RPMI8226 (cell line): ENCODE results near the gene ADCY1.

Source experiments
- DNase-seq: peaks from one replicate; pipeline ENCODE4 v3.0.0-alpha.2; 2015

Gene ADCY1

DNA sequence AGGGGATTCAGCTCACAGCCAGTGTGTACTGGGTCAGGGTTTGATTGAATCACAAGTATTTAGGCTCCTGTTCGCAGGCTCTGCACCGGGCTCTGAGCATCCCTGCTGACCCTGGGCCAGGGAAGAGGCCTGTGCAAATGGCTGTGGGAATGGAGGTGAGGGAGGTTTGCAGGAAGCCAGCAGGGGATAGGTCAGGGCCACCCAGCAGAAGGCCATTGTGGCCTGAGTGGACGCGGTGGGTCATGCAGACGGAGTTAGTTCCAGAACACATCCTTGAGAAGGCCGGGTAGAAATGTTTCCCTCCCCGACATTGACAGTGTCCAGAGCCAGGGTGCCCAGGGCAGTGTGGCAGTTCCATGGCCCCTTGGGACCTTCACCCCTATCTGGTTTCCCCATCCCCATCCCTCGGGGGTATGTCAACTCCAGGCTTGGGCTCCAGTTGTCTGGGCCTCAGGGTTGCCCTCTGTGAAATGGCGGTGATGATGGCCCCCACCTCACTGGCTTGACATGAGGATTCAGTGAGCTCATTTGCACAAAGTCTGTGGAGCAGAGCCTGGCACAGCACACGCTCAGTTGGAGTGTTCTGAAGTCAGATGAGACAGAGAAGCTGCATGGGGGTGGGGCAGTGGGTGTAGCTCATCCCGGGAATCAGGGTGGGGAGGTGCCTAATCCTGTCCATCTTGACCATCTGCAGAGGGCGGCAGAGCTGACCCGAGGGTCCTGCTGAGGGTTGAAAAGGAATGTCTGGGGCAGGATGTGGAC lies 107.6 kb downstream of the ADCY1 start:
- no peak for DNase-seq

DNA sequence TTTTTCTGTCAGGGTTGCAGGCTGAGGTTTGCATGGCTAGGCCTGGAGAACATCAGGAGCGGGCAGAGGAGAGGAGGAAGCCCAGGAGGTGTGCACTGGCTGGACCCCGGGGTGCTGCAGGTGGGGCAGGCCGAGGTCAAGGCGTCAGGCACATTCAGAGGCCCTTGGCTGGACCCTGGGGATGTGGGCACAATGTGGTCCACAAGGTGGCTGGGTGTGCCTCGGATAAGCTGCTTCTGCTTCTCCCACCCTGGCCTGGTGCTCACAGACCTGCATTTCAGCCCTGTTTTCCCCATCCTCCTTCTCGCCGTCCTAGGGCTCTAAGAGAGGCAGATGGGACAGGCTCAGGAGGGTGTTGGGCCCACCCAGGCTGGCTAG lies 108.2 kb downstream of the ADCY1 start:
- DNase-seq = no peak

DNA sequence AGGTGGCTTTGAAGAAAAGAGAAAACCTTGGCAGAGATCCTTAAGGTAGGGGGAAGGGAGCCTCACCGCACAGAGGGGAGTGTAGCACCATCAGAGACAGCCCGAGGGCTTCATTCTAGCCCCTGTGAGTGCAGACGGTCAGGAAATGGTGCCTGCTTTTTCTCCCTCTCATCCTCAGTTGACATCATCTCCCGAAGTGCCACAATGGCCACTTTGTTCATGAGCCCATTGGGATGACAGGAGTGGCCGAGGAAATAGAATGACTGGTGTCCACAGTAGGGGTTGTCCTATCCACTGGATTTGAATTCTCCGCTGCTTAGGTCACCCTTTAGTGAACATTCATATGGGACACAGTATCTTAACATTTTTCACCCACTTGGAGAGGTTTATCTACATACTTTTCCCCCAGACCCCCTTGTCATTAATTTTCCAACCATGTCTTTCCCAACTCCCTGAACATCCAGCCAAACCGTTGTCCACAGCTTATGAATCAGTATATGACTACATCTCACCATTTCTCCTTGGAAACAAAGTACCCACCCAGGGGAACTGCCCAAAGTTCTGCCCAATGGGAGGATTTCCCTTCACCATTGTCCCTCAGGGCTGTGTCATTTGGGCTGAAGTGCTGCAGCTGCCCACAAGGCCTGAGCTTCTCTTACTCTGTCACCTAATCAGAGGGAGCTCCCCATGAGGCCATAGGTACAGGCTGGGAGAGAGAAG lies 108.8 kb downstream of the ADCY1 start:
- DNase-seq = no peak

DNA sequence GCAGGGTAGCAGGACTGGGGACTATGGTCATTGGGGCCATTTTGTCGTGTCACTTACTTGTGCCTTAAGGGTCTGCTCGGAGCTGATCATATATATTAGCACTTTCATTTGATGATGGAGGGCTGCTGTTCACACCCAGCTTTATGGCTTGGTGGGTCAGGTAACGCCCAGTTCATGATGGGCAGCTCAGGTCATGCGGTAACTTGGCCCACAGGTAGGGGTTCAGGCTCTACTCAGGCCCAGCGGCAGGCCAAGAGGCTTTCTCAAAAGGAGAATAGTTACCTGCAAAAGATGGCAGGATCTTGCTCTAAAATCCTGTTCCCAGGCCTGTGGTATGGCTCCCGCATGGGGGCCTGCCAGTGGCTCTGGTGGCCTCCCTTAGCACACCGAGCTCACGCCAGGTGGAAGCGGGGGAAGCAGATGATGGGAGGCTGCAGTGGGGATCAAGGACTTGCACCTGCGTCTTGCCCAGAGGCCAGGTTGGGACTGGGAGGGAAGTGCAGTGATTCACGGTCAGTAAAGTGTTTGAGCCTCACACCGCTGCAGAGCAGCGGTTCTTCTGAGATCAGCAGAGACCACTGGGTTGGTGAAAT lies 109.5 kb downstream of the ADCY1 start:
- DNase-seq = no peak

DNA sequence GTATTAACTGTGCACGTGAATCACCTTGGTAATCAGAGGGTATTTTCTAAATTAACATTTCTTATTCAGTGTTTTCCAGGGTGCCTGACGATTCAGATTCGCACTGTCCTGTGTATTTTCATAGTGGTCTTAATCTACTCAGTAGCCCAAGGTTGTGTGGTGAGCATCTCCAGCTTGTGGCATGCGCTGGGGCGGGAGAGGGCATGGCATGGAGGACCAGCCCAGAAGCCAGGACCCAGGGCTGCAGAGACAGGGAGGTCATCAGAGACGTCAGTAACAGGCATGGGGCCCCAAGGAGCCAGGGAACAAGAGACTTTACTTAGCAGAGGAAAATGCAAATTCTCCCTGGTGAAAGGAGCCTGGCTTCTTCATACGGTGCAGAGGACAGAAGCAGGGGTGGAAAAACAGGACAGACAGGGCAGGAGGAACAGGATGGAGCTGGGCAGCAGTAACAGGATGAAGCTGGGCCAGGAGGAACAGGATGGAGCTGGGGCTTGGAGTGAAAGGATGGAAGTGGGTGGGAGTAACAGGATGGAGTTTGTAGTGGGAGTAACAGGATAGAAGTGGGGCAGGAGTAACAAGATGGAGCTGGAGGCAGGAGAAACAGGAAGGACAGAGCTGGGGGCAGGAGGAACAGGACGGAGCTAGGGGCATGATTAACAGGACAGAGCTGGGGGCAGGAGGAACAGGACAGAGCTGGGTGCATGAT lies 110.9 kb downstream of the ADCY1 start:
- no peak for DNase-seq

DNA sequence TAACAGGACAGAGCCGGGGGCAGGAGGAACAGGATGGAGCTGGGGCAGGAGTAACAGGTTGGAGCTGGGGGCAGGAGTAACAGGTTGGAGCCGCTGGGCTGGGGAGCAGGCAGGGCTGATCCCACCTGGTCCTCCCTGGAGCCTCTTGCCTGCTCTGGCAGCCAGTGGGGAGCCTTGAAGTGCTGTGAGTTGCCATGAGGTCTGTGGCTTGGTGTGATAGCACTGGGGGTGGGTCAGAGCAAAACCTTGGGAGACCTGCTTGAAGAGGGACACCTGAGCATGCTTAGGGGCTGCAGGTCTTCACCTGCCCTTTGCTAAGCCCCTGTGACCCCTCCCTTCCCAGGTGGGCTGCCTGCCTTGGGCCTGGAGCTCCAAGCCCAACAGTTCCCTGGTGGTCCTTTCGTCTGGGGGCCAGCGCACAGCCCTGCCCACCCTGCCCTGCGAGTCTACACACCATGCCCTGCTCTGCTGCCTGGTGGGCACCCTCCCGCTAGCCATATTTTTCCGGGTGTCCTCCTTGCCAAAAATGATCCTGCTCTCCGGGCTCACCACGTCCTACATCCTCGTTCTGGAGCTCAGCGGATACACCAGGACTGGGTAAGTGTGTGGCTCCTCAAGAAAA lies 111.6 kb downstream of the ADCY1 start:
- no peak for DNase-seq

DNA sequence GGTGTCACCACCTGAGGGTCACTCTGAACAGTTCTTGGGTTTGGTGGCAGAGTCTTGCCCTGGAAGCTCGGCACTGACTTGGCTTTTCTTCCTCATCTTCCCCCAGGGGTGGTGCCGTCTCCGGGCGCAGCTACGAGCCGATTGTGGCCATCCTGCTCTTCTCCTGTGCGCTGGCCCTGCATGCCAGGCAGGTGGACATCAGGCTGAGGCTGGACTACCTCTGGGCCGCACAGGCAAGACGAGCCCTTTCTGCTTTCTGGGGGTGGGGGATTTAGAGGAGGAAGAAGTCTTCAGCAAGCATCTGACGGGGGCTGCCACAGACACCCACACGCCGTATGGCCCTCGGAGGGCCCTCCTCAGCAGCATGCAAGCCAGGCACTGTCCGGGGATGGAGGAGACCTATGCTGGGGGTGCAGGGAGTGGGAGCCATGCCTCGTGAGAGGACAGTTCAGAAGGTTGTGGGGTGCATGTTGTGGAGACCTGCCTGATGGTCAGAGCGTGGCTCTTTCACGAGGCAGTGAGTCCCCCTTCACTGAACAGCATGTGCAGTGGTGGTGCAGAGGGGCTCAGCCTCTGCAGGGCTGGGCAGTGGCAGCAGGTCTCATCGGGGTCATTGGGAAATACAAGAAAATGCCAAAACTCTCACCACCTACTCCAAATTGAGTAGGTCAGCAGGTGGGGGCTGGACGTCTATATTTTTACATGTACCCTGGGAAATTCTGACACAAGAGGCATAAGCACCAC lies 112.4 kb downstream of the ADCY1 start:
- DNase-seq = no peak

DNA sequence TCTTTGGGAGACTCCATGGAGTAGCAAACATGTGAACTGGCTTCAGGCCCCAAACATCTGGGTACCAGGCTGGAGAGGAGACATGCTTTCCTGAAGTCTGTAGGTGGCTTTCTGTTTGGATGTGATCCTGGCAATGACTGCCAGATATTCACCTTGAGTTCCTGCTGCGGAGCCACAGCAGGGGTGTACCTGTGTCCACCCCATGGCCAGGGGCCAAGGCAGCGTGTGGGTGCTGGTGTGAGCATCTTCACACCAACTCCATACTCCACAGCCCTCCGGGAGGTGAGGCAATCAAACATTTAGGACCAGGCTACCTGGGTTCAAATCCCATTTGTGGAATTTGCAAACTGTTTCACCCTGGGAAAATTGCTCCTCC lies 113.0 kb downstream of the ADCY1 start:
- no peak for DNase-seq

DNA sequence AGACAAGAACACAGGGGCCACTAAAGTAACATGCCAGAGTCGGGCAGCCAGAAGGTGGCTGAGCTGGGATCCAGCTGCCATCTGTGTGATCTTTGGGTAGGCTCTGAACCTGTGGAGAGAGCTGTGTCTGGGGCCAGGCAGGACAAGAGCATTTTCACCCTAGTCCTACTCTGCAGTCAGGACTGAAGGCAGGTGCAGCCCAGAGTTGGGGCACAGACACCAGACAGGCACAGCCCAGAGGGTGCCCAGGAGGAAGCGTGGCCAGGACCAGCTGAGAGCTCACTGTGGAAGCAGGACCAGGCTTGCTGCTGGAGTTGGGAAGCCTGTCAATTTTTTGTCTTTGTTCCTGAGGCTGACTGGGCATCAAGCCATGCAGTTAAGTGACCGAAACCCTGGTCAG lies 113.6 kb downstream of the ADCY1 start:
- DNase-seq = no peak

DNA sequence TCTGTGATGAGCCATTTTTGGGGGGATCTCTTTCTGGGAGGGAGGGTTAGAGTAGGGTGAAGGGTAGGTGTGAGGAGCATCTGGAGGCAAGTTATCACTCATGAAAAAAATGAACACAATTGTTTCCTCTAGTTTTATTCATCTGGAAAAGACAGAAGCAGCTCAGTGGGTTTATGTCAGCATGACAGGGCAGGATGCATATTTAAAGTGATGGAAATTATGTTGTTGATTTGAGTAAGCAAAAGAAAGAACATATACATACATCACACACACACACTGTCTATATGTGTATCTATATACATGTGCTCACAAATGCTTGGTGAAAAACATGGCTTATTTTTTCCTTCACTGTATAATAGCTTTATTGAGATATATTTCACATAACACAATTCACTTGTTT lies 114.2 kb downstream of the ADCY1 start:
- no peak for DNase-seq

DNA sequence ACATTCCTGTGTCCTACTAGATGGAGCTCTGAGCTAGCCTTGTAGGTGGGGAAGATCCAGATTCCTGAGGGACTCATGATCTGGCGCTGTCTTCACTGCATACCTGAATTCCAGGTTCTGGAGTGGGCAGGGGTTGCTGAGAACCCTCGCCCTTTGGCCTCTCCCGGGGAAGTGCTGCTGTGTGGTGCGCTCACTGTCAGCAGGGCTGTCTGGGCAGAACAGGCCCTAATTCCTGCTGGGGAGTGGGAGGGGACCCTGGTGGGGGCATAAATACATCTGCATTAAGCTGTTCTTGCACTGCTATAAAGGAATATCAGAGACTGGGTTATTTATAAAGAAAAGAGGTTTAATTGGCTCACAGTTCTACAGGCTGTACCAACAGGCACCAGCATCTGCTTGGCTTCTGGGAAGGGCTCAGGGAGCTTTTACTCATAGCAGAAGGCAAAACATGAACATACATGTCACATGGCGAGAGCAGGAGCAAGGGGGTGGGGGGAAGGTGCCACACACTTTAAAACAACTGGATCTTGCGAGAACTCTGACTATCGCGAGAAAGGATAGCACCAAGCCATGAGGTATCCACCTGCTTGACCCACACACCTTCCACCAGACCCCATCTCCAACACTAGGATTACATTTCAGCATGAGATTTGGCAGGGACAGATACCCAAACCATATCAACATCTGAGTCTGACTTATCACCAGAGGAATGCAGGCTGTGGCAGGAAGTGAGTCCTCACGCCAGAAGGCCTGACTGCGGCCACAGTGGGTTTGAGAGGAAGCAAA lies 115.0 kb downstream of the ADCY1 start:
- no peak for DNase-seq

DNA sequence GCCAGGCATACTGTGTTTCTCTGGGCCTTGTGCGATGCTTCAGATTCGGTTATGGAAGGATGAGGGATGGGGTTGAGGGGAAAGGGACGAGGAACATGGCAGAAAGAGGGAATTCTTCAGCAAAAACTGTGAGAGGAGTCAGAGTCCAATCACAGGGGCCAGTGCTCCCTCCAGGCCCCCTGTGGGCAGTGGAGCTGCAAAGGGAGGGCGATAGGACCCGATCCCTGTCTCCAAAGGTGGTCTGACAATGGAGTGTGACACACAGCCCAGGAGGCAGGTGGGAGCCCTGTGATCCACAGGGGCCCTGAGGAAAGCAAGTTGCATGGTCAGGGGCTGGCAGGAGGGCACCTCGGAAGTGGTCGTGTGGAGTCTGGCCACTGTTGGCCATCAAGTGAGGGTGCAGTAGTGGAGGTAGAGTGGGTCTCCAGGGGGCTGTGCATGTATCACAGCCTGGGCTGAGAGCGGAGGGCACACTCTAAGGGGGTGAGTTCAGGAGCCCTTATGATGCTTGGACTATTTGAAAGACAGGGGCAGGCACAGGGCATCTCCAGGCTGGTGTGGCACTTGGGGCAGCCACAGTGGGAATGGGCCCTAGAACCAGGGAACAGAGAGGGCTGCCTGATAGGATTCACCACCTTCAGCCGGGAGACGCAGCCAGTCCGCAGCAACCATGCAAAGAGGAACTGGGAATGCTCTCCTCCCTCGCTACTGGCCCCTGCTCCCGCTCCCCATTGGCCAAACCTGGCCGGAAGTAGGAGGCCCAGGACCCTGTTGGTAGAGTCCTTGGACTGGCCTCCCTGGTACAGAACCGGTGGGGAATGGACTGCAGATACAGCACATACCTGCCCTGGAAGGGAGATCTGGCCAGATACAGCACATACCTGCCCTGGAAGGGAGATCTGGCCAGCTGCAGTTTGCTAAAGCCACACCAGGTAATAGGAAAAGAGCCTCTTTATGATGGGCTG lies 115.9 kb downstream of the ADCY1 start:
- no peak for DNase-seq

DNA sequence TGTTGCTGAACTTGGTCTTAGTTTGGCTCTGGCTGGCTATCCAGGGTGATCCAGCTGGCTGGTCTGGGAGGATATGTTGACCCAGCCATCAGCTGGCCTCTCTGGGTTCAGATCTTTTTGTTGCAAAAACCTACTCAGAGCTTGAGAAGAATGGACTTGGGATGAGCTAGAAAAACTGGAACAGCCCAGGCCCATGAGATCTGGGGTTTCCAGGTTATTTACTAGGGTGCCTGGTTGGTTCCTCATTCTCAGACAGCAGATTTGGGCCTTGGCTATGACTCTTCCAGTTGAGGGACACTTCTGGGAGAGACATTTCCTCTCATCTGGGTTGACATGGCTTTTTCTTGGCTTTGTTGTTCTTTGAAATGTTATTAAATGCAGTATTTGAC lies 116.6 kb downstream of the ADCY1 start:
- DNase-seq = no peak

DNA sequence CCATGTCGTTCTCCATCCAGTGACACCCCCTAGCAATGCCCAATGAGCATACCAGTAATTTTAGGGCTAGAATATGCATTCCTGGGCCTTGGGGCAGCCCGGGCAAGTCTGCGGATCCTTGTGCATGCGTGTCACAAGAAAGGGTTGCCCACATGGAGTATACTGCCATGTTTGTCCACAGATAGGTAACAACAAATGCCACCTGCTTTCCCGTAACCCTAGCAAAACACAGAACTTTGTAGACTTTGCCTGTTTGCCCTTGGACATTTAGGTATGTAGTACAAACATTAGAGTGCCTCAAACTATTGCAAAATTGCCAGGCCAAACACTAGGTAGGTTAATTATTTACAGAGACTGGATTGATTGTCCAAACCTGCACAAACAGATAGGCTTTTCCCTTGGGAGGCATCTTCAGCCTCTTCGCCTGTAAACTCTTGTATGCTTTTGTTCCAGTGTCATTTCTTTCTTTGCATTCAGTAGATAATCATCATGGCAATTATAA lies 117.0 kb downstream of the ADCY1 start:
- no peak for DNase-seq

DNA sequence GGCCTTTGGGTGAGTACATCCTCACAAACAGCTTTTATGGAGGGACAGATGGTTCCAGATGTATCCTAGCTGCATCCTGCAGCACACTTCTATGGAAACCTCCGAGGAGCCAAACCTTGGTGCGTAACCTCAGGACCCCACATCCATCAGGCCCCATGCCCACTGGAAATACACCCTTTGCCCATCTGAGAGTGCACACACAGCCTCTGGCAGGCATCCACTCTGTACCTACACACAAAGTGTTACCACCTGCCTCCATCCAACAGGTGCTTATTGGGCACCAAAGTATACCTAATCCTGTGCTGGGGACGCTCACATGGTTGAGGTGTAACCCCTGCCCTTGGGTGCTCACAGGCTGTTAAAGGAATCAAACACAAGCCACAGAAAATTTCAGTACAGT lies 117.9 kb downstream of the ADCY1 start:
- no peak for DNase-seq

DNA sequence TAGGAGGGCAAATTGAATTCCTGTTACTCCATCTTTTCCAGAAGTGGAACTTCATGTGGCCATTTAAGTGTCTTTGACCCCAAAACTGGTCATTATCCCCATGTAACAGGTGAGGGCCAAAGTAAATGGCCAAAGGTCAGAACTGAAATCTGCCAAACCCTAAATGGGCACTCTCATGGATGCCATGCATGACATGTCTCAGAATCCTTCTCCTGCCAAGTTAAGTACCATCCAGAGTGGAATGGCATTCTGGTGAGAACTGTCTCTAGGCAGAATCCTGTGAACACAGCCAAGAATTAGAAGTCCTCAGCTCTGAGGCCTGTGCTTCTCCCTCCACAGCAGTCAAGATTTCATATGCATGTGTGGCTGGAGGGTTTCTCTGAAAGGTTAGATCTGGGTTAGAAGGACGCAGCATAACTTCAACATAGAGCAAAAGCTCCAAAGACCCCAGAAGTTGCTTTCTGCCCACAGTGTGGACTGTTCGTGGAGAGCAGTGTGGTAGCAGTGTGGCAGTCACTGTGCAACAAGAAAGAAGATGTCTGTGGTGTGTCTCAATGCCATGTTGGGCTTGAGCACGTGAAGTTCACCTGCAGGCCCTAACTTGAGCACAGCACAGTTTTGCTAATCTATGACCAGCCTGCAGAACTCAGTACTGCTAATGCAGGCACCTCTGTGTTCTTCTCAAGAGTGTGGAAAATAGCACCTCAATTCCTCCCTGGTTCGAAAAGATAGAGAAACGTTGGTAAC lies 121.3 kb downstream of the ADCY1 start:
- DNase-seq = no peak

DNA sequence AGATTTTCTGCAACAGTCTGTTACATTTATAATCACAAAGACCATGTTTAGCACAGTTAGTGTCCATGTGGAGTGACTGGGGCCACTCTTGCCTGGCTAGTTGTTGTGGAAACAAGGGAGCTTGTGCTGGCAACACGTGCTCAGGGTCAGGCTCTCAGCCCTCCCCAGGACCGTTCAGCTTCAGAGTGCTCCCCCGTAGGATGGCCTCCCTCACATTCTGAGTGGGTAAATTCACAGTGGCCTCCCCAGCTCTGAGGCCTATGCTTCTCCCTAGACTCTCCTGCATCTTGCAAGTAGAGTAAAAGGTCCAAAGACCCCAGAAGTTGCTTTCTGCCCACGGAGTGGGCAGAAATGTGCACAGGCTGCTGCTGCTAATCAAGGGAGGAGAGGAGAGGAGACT lies 122.3 kb downstream of the ADCY1 start:
- DNase-seq = no peak

DNA sequence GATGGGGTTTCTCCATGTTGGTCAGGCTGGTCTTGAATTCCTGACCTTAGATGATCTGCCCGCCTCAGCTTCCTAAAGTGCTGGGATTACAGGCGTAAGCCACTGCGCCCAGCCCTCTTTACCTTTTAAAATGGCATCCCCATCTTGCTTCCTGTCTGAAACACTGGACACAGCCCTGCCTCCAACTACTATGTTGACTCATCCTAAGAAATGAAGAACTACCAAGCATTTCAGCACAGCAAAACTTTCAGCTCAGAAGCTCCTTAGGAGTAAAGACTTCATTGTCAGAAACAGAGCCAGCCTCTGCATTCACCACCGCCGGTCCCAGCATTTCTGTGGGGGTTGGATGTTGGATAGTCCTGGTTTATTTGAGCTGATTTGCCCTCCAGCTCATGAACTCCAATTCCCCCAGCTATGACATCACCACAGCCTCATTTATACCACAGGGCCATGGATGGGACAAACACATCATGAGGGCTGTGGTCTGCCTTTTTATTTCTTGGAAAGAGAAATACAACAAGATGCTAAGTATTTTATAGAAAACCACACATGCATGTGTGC lies 123.5 kb downstream of the ADCY1 start:
- no peak for DNase-seq
